PC-9 (cell line): ENCODE data around the gene DLG4.

Source experiments
- CTCF ChIP-seq: fragments of 200-600 bp; sonication (generic); conservative IDR thresholded peaks from 2 replicates; pipeline ENCODE4 v1.6.1; 2017; ENCODE audit warnings: mixed run types, antibody characterized with exemption, mild to moderate bottlenecking, moderate library complexity
- EZH2 ChIP-seq: fragments of 200-600 bp; sonication (generic); IDR thresholded peaks from 2 replicates; pipeline ENCODE4 v1.8.0; 2017; ENCODE audit warnings: antibody characterized with exemption, low read depth

GRCh38 chr17:7186241-7186640, 33.4 kb downstream of the DLG4 start:
- TF ChIP-seq CTCF (no peak), EZH2 (no peak)
